ENCODE measurements around the gene CDC45. TPM values are rescaled to one million over a fixed set of nuclear protein-coding genes. Genes with fewer than 3 reads are reported as not detected.

CDC45 gene
- total RNA-seq, 1 donor from 2014 or later, result 6.2 TPM

GRCh38 chr22:19525666-19526065 is 45.9 kb downstream of the CDC45 start:
- TF ChIP-seq CTCF (IDR thresholded peaks at IDR 0.05; ENCODE audit: unreplicated experiment), result no peak
- H3K27me3 Mint-ChIP-seq (ENCODE audit: unreplicated experiment), result peaks cover 20% of the 10 kb centered on the region
- H3K9me3 Mint-ChIP-seq (ENCODE audit: unreplicated experiment), result no peaks in the 10 kb centered on the region
- H3K4me1 Mint-ChIP-seq (ENCODE audit: unreplicated experiment), result peaks cover 36% of the 10 kb centered on the region
- H3K27ac Mint-ChIP-seq (ENCODE audit: unreplicated experiment), result peak overlapping the region; percentile 77
- no peak for DNase-seq (ENCODE audit: low spot score)
- H3K4me3 Mint-ChIP-seq (ENCODE audit: unreplicated experiment), result no peak overlapping the region
- peaks cover 5% of the 10 kb centered on the region for H3K36me3 Mint-ChIP-seq (ENCODE audit: low read depth, unreplicated experiment)

- H3K9me3 Mint-ChIP-seq (ENCODE audit: unreplicated experiment), result no peaks in the 10 kb centered on the region
- peaks cover 18% of the 10 kb centered on the region for H3K27me3 Mint-ChIP-seq (ENCODE audit: unreplicated experiment)
- H3K27ac Mint-ChIP-seq (ENCODE audit: unreplicated experiment), result peak overlapping the region; percentile 77
- H3K4me3 Mint-ChIP-seq (ENCODE audit: unreplicated experiment), result no peak overlapping the region
- H3K36me3 Mint-ChIP-seq (ENCODE audit: low read depth, unreplicated experiment), result peaks cover 5% of the 10 kb centered on the region
- TF ChIP-seq CTCF (IDR thresholded peaks at IDR 0.05; ENCODE audit: unreplicated experiment), result no peak
- peaks cover 36% of the 10 kb centered on the region for H3K4me1 Mint-ChIP-seq (ENCODE audit: unreplicated experiment)
- DNase-seq (ENCODE audit: low spot score), result no peak
These were observed 46.5 kb downstream of the CDC45 start for GRCh38 chr22:19526076-19526701.

GRCh38 chr22:19526702-19527111 is 47.0 kb downstream of the CDC45 start:
- H3K4me3 Mint-ChIP-seq (ENCODE audit: unreplicated experiment), result no peak overlapping the region
- H3K36me3 Mint-ChIP-seq (ENCODE audit: low read depth, unreplicated experiment), result peaks cover 4% of the 10 kb centered on the region
- TF ChIP-seq CTCF (IDR thresholded peaks at IDR 0.05; ENCODE audit: unreplicated experiment), result no peak
- H3K9me3 Mint-ChIP-seq (ENCODE audit: unreplicated experiment), result no peaks in the 10 kb centered on the region
- peaks cover 35% of the 10 kb centered on the region for H3K4me1 Mint-ChIP-seq (ENCODE audit: unreplicated experiment)
- H3K27ac Mint-ChIP-seq (ENCODE audit: unreplicated experiment), result no peak overlapping the region
- DNase-seq (ENCODE audit: low spot score), result no peak
- peaks cover 16% of the 10 kb centered on the region for H3K27me3 Mint-ChIP-seq (ENCODE audit: unreplicated experiment)

GRCh38 chr22:19527321-19527721 is 47.6 kb downstream of the CDC45 start:
- H3K36me3 Mint-ChIP-seq (ENCODE audit: low read depth, unreplicated experiment), result no peaks in the 10 kb centered on the region
- H3K27me3 Mint-ChIP-seq (ENCODE audit: unreplicated experiment), result peaks cover 16% of the 10 kb centered on the region
- no peaks in the 10 kb centered on the region for H3K9me3 Mint-ChIP-seq (ENCODE audit: unreplicated experiment)
- no peak overlapping the region for H3K4me3 Mint-ChIP-seq (ENCODE audit: unreplicated experiment)
- H3K4me1 Mint-ChIP-seq (ENCODE audit: unreplicated experiment), result peaks cover 32% of the 10 kb centered on the region
- DNase-seq (ENCODE audit: low spot score), result no peak
- no peak for TF ChIP-seq CTCF (IDR thresholded peaks at IDR 0.05; ENCODE audit: unreplicated experiment)
- no peak overlapping the region for H3K27ac Mint-ChIP-seq (ENCODE audit: unreplicated experiment)

GRCh38 chr22:19527861-19528417 is 48.2 kb downstream of the CDC45 start:
- Mint-ChIP-seq H3K9me3 (ENCODE audit: unreplicated experiment) (no peaks in the 10 kb centered on the region), H3K4me3 (ENCODE audit: unreplicated experiment) (no peak overlapping the region), H3K27ac (ENCODE audit: unreplicated experiment) (no peak overlapping the region), H3K36me3 (ENCODE audit: low read depth, unreplicated experiment) (no peaks in the 10 kb centered on the region), H3K27me3 (ENCODE audit: unreplicated experiment) (peaks cover 15% of the 10 kb centered on the region), H3K4me1 (ENCODE audit: unreplicated experiment) (peaks cover 33% of the 10 kb centered on the region)
- TF ChIP-seq CTCF (IDR thresholded peaks at IDR 0.05; ENCODE audit: unreplicated experiment), result no peak
- no peak for DNase-seq (ENCODE audit: low spot score)
